ENCODE measurements around the gene ENKD1. TPM values are rescaled to one million over a fixed set of nuclear protein-coding genes. Genes with fewer than 3 reads are reported as not detected.

Gene ENKD1
- total RNA-seq, 6 donors from 2014 or later: 18.2 to 50.3 (median 28.5) TPM

DNA sequence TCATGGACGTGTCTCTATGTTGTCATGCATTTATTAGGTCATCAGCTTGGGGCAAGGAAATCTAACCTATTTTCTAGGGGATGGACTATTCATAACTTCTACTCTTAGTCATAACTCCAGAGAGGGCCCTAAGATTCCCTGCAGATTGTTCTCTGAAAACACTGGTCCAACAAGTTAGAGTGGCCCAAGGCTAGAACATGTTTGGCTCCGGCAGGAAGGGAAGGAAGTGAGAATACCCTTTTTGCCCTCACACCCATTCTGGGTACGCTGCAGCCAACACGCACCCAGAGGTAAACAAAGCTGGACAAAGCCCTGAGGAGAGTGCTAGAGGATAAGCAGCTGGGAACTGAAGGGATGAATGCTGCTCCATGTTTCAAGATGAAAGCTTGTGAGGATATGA lies 10.0 kb upstream of the ENKD1 start:
- H3K4me3 ChIP-seq: no peak overlapping the region
- WGBS, 2 donors: 42 to 49% methylated on average over 4 of the region's 4 CpGs
- ATAC-seq (ENCODE audit: low FRiP score in 2 of 2): no peak
- H3K36me3 ChIP-seq: peaks cover 0 to 9% (median 2%) of the 10 kb centered on the region in 4 donors
- TF ChIP-seq POLR2AphosphoS5 (IDR thresholded peaks at IDR 0.05): peak in 1 of 2 donors; percentile 46
- TF ChIP-seq POLR2A (IDR thresholded peaks at IDR 0.05): no peak
- TF ChIP-seq EP300 (IDR thresholded peaks at IDR 0.05): no peak
- H3K4me1 ChIP-seq: peaks cover 34 to 56% (median 43%) of the 10 kb centered on the region in 4 donors
- no peaks in the 10 kb centered on the region for H3K27me3 ChIP-seq
- H3K27ac ChIP-seq: peak overlapping the region in 2 of 4 donors; percentile 48 to 90
- H3K9me3 ChIP-seq: no peaks in the 10 kb centered on the region
- DNase-seq: no peak

DNA sequence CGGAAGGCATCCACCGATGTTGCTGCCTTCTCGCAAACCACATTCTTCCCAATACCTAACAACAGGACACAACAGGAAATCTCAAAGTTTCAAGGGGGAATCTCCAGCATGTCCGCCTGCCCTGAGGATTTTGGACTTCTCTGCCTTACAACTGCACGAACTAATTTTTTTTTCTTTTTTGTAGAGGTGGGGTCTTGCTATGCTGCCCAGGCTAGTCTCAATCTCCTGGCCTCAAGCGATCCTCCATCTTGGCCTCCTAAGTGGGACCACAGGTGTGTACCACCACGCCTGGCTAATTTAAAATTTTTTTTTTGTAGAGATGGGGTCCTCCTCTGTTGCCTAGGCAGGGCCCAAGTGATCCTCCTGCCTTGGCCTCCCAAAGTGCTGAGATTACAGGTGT lies 9.4 kb upstream of the ENKD1 start:
- 92 to 96% methylated on average over 7 of the region's 7 CpGs for WGBS, 2 donors
- Histone ChIP-seq H3K36me3 (peaks cover 0 to 9% (median 2%) of the 10 kb centered on the region in 4 donors), H3K4me1 (peaks cover 34 to 56% (median 43%) of the 10 kb centered on the region in 4 donors), H3K27ac (peak overlapping the region in 2 of 4 donors; percentile 48 to 90), H3K9me3 (no peaks in the 10 kb centered on the region), H3K4me3 (no peak overlapping the region), H3K27me3 (no peaks in the 10 kb centered on the region)
- TF ChIP-seq, protein P1, sequence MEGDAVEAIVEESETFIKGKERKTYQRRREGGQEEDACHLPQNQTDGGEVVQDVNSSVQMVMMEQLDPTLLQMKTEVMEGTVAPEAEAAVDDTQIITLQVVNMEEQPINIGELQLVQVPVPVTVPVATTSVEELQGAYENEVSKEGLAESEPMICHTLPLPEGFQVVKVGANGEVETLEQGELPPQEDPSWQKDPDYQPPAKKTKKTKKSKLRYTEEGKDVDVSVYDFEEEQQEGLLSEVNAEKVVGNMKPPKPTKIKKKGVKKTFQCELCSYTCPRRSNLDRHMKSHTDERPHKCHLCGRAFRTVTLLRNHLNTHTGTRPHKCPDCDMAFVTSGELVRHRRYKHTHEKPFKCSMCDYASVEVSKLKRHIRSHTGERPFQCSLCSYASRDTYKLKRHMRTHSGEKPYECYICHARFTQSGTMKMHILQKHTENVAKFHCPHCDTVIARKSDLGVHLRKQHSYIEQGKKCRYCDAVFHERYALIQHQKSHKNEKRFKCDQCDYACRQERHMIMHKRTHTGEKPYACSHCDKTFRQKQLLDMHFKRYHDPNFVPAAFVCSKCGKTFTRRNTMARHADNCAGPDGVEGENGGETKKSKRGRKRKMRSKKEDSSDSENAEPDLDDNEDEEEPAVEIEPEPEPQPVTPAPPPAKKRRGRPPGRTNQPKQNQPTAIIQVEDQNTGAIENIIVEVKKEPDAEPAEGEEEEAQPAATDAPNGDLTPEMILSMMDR (IDR thresholded peaks at IDR 0.05): no peak
- no peak for TF ChIP-seq POLR2AphosphoS5 (IDR thresholded peaks at IDR 0.05)
- TF ChIP-seq EP300 (IDR thresholded peaks at IDR 0.05): no peak
- no peak for TF ChIP-seq POLR2A (IDR thresholded peaks at IDR 0.05)
- ATAC-seq (ENCODE audit: low FRiP score in 2 of 2) (no peak), DNase-seq (no peak)

DNA sequence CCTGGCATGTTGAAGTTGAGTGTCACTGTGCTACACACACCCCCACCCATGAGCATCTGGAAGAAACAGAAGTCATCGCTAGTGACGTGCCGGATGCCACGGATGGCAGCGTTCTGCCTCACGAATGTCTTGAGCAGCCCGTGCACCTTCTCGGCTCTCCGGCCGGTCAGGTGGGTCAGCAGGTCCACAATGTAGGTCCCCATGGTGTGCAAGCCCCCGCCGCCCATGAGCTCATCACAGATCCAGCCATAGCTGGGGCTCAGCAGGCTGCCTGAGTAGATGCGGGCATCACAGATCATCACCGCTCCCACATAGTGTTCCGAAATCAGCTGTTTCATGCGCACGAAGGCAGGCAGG lies 9.0 kb upstream of the ENKD1 start:
- TF ChIP-seq, protein P1 (IDR thresholded peaks at IDR 0.05): no peak
- TF ChIP-seq POLR2AphosphoS5 (IDR thresholded peaks at IDR 0.05): no peak
- TF ChIP-seq EP300 (IDR thresholded peaks at IDR 0.05): no peak
- TF ChIP-seq POLR2A (IDR thresholded peaks at IDR 0.05): no peak
- H3K27ac ChIP-seq: peak overlapping the region in 3 of 4 donors; percentile 87 to 90 (median 88)
- 97 to 99% methylated on average over 10 to 17 of the region's 17 CpGs for WGBS, 2 donors

DNA sequence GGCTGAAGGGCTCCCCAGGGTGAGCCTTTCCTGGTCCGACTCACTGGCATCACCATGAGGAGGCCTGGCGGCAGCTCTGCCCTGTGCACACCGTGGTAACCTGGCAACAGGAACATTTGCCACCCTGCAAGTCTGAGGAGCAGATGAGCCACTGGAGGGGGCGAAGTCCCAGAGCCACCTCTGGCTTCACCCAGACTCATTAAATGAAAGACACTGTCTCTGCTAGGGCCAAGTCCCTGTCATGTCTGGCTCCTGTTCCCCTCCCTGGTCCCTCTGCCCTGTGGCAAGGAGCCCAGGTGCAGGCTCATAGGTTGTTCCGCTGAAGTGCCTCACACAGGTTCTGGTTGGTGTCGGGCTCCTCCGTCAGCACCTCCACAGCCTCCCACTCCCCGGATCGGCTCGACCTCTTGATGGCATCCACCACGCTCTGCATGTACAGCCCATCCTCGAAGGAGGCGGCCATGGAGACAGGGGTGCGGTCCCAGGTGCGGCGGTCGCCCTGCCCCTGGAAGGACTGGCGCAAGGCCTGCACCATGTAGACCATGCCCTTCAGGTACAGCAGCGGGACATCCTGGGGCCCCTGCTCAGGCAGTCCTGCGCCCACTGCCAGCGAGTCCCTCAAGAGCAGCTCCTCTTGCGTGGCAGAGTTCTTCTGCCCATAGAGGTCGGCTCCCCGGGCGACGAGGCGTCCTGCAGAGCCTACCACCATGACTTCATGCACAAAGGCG lies 8.5 kb upstream of the ENKD1 start:
- DNase-seq (peak in 1 of 2 donors; percentile 79), ATAC-seq (ENCODE audit: low FRiP score in 2 of 2) (no peak)
- no peak overlapping the region for H3K4me3 ChIP-seq
- H3K4me1 ChIP-seq: peaks cover 34 to 56% (median 43%) of the 10 kb centered on the region in 4 donors
- peak overlapping the region; percentile 76 to 90 (median 88) for H3K27ac ChIP-seq
- H3K36me3 ChIP-seq: peaks cover 0 to 9% (median 2%) of the 10 kb centered on the region in 4 donors
- no peaks in the 10 kb centered on the region for H3K9me3 ChIP-seq
- no peak for TF ChIP-seq EP300 (IDR thresholded peaks at IDR 0.05)
- TF ChIP-seq, protein P1 (IDR thresholded peaks at IDR 0.05): no peak
- TF ChIP-seq POLR2AphosphoS5 (IDR thresholded peaks at IDR 0.05): no peak
- TF ChIP-seq POLR2A (IDR thresholded peaks at IDR 0.05): no peak
- no peaks in the 10 kb centered on the region for H3K27me3 ChIP-seq
- 96 to 97% methylated on average over 15 to 23 of the region's 28 CpGs for WGBS, 2 donors

More for the DNA sequence above, 9.0 kb upstream of the ENKD1 start:
- Histone ChIP-seq H3K27me3 (no peaks in the 10 kb centered on the region), H3K36me3 (peaks cover 0 to 9% (median 2%) of the 10 kb centered on the region in 4 donors), H3K4me1 (peaks cover 34 to 56% (median 43%) of the 10 kb centered on the region in 4 donors), H3K4me3 (no peak overlapping the region), H3K9me3 (no peaks in the 10 kb centered on the region)
- ATAC-seq (ENCODE audit: low FRiP score in 2 of 2) (no peak), DNase-seq (peak in 1 of 2 donors; percentile 71)

DNA sequence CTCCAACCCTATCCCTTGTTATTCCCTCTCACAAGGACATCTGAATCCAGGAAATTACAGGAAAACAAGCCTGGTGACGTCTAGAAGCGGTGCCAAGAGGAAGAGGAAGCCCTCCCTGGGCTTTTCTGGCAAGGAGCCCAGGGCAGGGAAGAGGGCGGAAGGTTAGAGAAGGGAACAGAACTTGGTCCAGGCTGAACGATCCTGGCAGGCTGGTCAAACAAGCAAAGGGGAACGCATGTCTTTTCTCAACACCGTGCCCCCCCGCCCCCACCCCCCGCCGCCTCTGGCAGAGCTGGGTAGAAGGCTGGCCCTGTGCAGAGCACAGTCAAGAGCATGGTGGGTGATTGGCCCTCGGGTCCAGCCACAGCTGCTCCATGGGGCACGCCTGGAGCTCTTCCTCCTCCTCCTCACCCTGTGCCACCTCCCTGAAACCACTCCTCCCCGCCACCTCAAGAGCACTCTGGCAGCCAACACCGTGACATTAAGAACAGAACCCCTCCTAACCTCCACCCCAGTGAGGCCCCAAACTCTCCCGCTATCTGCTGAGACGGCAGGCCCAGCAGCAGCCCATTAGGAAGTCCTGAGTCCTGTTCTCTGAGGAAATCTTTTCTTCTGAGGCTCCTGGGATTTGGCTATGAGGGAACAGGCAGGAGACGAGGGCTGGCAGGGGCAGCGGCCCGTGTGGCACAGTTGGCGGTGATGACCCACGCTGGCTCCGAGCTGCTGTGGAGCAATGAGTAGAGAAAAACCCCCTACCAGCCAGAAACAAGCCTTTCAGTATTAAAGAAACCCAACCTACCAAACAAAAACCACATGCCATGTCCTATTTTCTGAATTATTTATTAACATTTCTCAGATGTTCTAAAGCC lies 7.4 kb upstream of the ENKD1 start:
- Histone ChIP-seq H3K27me3 (no peaks in the 10 kb centered on the region), H3K27ac (peak overlapping the region; percentile 76 to 90 (median 88)), H3K9me3 (no peaks in the 10 kb centered on the region), H3K4me1 (peaks cover 34 to 56% (median 43%) of the 10 kb centered on the region in 4 donors), H3K4me3 (peak overlapping the region in 2 of 4 donors; percentile 4 to 17), H3K36me3 (peaks cover 0 to 6% (median 2%) of the 10 kb centered on the region in 4 donors)
- peak; percentile 67 to 83 for DNase-seq
- peak in 3 of 4 donors; percentile 67 to 79 (median 68) for TF ChIP-seq EP300 (IDR thresholded peaks at IDR 0.05)
- TF ChIP-seq POLR2AphosphoS5 (IDR thresholded peaks at IDR 0.05): peak; percentile 68 to 83
- TF ChIP-seq, protein P1 (IDR thresholded peaks at IDR 0.05): no peak
- peak; percentile 62 to 75 for ATAC-seq (ENCODE audit: low FRiP score in 2 of 2)
- WGBS, 2 donors: 27 to 33% methylated on average over 19 to 21 of the region's 21 CpGs

All from upper lobe of left lung (tissue), 6 donors.